Tongue (tissue), 2 donors: ENCODE measurements around the gene RINL. TPM values are rescaled to one million over a fixed set of nuclear protein-coding genes. Genes with fewer than 3 reads are reported as not detected.
A peak's percentile ranks its signal among the peaks of the same experiment; 100 is the strongest.
"Not testable (repeated sequence)": the region's sequence is repeated elsewhere in the genome, so short reads cannot be mapped to it uniquely, and the experiment has no call there.

Source experiments
- DNase-seq: peaks from one replicate; pipeline ENCODE4 v3.0.0-alpha.2; 2015
- total RNA-seq: library from RNA; depleted of rRNA; stranded (reverse); fragments of >200 nt; gene quantifications from one replicate; pipeline ENCODE4 v1.2.3, GENCODE V29; 2014

Gene RINL
- total RNA-seq, 1 donor from 2014 or later, result 7.1 TPM

- no peak for DNase-seq
Observed at GRCh38 chr19:38905620-38906019, 27.5 kb upstream of the RINL start.

- DNase-seq, result no peak
Observed at GRCh38 chr19:38904581-38905539, 26.8 kb upstream of the RINL start.

DNA sequence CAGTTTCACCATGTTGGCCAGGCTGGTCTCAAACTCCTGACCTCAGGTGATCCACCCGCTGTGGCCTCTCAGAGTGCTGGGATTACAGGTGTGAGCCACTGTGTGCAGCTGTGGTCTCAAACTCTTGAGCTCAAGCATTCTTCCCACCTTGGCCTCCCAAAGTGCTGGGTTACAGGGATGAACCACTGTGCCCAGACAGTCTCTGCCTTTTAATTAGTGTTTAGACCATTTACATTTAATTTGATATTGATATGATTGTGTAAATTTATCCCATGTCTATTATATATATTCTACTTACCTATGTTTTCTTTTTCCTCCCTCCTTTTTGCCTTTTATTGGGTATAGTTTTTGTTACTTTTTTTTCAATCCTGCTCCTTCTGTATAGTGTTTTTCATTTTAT is 23.6 kb upstream of the RINL start:
- DNase-seq, result no peak

DNA sequence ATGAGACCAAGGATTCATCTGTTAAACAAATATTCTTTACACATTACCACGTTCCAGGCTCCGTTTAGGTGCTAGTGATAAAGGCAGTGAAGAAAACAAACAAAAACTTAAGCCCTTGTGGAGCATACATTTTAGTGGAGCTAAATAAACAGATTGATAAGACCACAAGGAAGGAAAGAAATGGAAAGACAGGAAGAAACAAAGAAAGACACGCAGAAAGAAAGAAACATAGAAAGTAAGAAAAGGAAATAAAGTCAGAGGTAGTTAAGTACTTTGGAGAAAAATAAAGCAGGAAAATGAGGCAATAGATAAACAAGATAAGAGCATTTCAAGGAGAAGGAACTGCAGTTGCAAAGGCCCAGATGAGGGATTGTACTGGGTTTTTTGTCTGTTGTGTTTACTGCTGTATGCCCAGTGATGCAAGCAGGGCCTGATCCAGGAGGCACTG is 22.7 kb upstream of the RINL start:
- no peak for DNase-seq

GRCh38 chr19:38900202-38900629 is 22.1 kb upstream of the RINL start:
- no peak for DNase-seq

GRCh38 chr19:38899447-38900201 is 21.5 kb upstream of the RINL start, which contains the start of the genes NFKBIB and SIRT2:
TSS of gene NFKBIB (plus strand) at chr19:38899969. CDS start at chr19:38900033, 64 bp downstream.
TSS of gene SIRT2 (minus strand) at chr19:38899618. CDS start at chr19:38899521, 97 bp downstream.
- DNase-seq, result peak; percentile 100

DNA sequence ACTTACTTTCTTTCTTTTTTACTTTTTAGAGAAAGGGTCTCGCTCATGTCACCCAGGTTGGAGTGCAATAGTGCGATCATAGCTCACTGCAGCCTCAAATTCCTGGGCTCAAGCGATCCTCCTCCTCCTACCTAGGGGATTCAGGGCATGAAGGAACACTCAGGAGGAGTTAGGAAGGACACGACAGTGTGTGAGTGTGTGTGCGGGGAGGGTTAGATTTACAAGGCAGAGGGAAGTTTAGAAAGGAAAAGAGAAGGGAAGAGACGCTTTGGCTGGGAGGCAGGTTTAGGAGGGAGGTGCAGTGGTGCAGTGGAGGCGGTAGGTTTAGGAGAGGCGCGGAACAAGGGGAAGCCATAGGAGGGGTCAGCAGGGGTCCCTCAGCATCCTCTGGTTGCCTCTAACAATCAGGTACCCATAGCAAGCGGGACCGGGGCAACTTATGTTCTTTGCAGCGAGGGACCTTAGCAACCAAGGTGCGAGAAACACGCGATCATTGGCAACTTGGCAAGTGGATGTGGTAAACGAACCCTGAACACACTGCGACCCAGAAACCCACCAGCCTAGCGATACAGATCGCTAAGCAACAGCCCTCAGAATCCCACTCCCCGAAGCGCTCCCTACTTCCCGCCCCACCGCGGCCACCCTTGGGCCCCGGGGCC is 20.8 kb upstream of the RINL start:
- no peak for DNase-seq

DNA sequence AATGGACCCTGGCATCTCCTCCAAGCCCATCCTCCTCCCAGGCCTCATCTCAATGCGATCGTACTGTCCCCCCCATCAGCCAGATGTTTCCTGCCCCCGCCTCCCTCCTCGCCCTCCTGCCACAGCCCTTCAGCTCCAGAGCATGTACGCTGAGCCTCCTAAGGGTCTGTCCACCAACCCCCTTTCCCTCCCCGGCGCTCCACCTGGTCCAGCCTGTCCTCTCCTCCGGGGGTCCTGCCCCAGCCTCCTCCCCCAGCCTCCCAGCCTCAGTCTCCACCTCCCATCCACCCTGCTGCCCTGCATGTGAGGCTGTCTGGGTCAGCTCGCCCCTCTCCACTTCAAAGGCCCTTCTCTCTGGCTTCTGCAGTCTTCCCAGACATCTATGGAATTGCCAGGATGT is 16.9 kb upstream of the RINL start:
- DNase-seq, result no peak

DNA sequence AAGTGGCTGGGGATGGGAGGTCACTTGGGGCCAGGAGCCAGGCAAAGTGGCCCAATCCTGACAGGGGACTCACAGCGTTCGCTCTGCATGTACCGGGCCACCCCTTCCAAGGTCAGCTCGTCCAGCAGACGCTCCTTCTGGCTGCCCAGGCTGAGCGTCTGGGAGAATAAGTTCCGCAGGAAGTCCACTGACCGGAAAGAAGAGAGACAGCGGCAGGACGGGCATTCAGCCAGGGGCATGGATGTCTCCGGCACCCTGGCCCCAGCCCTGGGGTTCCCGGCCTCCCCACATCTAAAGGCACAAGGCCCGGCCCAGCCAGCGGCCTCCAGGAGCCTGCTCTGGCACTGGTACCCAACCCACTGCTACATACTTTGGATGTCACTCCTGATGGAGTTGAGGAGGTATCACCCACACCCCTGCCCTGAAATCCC is 15.3 kb upstream of the RINL start:
- DNase-seq, result no peak

DNA sequence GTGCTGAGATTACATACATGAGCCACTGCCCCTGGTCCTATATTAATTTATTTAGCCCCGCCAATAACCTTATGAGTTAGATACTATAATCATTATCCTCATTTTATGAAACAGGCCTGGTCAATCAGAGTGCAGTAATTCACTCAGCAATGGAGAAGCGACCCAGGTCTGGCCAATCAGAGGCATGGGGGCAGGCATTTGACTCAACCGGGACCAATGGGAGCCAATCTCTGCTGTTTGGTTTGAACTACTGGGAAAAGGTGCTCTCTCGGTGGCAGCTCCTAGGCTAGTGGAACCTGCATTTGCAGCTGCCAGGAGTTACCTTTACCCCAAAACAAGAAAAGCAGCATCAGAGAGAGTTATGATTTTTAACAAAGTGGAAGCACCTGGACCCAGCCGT is 14.8 kb upstream of the RINL start:
- DNase-seq, result no peak

GRCh38 chr19:38891771-38892170 is 13.7 kb upstream of the RINL start:
- peak; percentile 76 for DNase-seq

DNA sequence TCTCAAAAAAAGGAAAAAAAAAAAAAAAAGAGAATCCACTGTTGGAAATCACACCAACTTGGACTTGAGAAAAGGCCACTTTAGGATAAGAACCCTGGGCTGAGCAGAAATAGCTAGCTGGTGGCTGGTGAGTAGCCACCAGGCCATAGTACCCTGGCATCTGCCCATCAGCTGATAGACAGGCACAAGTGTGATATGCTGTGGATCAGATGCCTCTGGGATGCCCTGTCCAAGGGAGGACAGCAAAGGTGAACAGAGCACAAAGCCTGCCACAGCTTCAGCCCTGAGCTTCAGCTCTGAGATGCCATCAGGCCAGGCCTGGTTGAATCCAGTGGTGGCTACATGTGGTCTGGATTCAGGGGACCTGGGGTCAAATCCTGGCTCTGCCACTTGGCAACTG is 12.6 kb upstream of the RINL start:
- peak; percentile 66 for DNase-seq

- no peak for DNase-seq
Observed at GRCh38 chr19:38889803-38890202, 11.7 kb upstream of the RINL start.

DNA sequence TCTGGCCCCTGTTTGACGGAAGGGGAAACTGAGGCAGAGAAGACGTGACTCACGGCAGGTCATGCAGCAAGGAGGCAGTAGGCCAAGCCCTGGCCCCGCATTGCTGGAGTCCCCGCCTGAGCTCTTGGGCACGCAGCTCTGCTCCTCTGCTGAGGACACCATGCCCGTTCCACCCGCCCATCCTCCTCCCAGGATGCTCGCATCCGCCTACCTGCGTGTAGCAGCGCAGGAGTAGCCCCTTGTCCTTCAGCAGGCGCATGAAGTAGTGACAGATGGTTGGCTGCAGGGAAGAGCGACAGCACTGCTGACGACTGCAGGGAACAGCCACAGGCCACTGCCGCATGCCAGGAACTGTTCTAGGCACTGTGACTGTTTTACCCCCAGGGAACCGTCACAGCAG is 10.8 kb upstream of the RINL start:
- DNase-seq, result no peak

- DNase-seq, result not testable (repeated sequence)
Observed at GRCh38 chr19:38884691-38885090, 6.6 kb upstream of the RINL start.

DNA sequence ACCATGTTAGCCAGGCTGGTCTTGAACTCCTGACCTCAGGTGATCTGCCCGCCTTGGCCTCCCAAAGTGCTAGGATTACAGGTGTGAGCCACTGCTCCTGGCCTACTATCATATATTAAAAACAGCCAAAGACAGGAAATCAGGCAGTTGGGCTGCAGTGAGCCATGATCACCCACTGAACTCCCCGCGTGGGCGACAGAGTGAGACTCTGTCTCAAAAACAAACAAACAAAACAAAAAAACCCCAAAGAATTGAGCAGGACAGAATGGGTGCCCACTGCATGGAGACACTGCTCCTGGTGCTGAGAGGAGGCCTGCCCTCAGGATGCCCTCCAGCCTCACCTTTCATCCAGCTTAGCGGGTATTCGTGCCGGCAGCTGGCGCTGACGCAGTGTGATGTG is 5.2 kb upstream of the RINL start:
- DNase-seq, result no peak

DNA sequence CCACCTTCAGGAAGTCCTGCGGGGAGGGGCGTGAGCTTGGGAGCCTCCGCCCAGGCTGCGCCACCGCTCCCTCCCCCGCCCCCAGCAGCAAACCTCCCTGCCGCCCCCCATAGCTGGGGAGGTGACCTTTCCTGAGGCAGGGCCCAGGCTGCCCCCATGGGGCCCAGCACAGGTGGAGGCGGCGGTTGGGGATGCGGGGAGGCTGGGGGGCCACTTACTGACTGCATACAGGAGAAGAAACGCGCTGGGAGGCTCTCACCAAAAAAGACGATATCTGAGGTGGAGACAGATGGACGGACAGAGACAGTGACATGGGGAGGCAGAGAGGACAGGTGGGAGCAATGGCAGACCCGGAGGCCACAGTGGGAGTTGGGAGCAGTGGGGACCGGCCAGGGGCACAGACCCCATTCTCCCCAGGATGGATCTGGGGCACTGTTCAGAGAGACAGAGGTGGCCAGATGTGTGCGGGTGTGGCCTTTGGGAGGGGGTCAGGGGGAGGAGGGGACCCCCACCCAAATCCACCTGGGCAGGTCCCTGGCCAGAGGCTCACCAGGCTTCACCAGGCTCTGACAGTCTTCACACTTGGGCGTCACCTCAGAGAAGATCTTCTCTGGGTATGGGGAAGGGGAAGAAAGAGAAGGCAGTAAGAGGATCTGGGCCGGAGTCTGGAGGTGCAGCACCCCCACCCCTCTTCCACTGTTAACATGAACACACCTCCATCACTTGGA is 3.0 kb upstream of the RINL start:
- no peak for DNase-seq

GRCh38 chr19:38880076-38880881 is 2.2 kb upstream of the RINL start:
- DNase-seq, result no peak

GRCh38 chr19:38879400-38879751 is 1.3 kb upstream of the RINL start:
- DNase-seq, result no peak

DNA sequence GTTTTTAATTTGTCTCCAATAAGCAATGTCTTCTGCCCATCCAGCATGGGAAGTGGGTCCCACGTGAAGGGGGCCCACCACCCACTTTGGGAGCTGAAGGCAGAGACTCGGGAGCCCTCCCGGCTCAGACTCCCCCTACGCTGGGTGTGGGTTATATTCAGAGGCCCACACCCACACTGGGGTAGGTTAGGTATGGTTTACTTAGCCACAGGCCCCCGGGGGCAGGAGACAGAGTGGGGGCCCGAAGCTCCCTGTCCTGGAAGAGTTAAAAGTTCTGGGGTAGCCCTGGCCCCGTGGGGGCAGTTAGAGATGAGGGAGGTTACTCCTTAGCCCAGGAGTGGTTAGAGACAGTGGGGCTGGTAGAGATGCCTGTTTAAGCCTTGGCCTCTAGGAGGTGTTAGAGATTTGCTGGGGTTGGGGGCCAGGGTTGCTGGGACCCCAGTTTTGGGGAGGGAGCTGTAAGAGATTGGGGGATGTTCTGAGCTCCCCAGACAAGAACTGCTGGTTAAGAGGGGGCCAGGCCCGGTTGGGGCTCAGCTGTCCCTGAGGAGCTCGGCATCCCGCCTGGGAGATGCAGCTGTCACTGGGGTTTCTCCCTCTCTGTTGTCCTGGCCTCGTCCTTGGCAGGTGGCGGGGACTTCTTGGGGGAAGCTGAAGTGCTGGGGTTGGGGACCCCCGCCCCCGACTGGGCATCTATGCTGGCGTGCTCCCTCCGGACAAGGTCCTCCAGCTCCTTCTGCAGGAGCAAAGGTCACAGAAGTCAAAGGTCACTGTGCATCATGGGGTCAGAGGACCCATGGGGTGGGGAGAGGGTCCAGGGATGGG is 712 bp upstream of the RINL start:
- no peak for DNase-seq
